ENCODE measurements around the gene KRT13. TPM values are rescaled to one million over a fixed set of nuclear protein-coding genes. Genes with fewer than 3 reads are reported as not detected.

Gene KRT13
- total RNA-seq, 1 donor from 2014 or later = not detected

DNA sequence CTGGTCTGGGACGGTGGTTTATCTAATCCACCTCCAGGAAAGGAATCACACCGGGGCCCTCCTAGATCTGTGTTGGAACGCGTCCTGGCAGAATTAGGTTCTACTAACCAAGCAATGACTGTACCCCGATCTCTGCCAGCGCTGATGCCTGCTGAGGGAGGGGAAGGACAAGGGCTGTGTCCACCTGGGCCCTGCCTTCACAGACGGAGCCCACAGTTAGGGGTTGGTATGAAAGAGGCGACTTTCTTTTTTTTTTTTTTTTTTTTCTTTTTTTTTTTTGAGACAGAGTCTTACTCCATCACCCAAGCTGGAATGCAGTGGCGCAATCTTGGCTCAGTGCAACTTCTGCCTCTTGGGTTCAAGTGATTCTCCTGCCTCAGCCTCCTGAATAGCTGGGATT, 32.6 kb upstream of the KRT13 start:
- DNase-seq (ENCODE audit: low read depth, low spot score) = no peak

- DNase-seq (ENCODE audit: low read depth, low spot score) = no peak
Observed at GRCh38 chr17:41537614-41537954, 32.2 kb upstream of the KRT13 start.

DNA sequence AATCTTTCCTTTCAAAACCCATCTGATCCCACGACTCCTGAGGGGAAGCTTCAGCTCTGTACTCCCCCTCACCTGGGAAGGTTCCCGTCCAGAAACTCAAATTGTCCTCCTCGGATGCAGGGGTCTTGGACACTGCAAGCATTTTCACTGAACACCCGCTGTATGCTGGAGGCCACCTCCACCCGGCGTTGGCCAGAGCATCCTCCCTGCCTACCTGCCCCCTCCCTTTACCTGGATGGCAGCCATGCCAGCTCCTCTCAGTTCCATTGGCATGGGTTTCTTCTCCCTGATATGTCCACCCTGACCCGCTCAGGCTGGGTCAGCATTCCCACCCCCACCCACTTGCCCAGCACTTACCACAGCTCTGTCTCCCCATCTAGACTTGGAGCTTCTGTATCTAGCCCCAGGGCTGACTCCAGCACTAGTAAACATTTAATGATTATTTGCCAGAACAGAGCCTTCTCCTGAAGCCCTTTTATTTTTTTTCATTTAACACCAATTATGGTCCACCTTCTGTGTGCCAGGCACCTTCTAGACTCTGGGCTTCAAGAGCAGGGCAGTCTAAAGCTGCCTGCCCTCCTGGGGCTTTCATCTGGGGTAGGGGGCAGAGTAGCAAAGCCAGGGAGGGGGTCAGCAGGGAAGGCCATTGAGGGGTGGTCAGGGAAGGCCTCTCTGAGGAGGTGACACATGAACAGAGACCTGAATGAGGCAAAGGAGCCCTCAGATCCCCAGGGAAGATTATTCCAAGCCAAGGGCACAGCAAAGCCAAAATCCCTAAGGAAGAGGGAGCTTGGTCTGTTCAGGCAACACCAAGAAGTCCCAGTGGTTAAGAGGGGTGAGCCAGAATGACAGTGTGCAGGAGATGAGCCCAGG, 31.6 kb upstream of the KRT13 start:
- no peak for DNase-seq (ENCODE audit: low read depth, low spot score)

- no peak for DNase-seq (ENCODE audit: low read depth, low spot score)
Observed at GRCh38 chr17:41535764-41536481, 30.5 kb upstream of the KRT13 start.

DNA sequence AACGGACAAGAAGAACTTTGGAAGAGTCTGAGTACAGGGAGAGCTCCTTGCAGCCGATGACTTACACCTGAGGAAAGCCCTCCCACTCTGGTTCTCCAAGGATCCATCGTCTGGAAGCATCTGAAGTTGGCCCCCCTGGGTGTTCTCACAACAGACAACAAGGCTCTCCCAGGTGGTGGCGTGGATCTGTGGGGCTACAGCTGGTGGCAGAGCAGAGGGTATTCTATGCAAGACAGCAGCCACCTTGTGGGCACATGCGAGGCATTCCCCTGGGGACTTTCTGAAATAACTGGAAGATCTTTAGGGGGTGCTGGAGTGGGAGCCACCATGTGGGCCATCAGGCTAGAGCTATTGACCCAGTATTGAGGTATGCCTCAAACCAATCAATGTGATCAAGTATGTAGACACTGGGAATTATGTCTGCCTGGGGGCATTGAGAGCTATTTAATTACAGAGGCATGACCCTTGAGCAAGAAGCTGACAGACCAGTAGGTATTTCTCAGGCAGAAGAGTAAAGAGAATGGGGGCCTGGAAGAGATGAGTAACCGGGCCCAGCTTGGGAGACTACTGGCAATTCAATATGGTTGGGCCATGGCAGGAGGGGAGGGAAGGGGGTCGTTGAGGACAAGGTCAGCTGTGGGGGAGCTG, 29.6 kb upstream of the KRT13 start:
- no peak for DNase-seq (ENCODE audit: low read depth, low spot score)

DNA sequence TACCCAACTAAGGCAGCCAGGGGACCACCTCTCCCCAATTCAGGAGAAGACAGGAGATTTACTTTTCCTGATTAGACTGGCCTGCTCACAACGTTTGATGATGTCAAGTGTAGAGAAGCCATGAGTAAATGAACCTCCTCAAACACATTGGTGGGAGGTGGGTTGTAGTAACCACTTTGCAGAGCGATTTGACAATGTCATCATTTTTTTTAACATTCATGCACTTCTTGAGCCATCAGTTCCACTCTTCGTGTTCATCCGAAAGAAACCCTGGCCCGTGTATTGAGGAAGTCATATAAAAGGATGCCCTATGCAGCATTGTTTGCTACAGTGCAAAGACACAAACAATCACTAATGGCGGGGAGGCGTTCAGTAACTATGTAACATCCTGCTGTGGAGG, 28.2 kb upstream of the KRT13 start:
- no peak for DNase-seq (ENCODE audit: low read depth, low spot score)

- DNase-seq (ENCODE audit: low read depth, low spot score) = no peak
Observed at GRCh38 chr17:41532947-41533570, 27.6 kb upstream of the KRT13 start.

DNA sequence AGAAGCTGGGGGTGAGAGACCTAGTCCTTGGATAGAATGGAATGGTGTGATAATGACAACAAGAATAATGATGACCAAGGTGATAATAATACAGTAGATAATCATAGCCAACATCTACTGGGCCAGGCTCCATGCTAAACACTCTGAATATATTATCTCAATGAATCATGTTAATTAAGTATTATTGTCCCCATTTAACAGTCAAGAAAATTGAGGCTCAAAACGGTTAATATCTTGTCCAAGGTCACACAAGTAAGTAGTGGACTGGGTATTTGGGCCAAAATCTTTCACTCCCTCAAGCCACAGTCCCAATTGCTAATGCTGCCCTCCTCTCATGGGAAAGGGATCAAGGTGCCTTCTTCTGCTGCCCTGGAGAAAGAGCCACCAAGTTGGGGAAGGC, 26.6 kb upstream of the KRT13 start:
- DNase-seq (ENCODE audit: low read depth, low spot score) = no peak

- peak; percentile 67 for DNase-seq (ENCODE audit: low read depth, low spot score)
Observed at GRCh38 chr17:41530062-41531048, 24.9 kb upstream of the KRT13 start.

- no peak for DNase-seq (ENCODE audit: low read depth, low spot score)
Observed at GRCh38 chr17:41529491-41529915, 24.1 kb upstream of the KRT13 start.

DNA sequence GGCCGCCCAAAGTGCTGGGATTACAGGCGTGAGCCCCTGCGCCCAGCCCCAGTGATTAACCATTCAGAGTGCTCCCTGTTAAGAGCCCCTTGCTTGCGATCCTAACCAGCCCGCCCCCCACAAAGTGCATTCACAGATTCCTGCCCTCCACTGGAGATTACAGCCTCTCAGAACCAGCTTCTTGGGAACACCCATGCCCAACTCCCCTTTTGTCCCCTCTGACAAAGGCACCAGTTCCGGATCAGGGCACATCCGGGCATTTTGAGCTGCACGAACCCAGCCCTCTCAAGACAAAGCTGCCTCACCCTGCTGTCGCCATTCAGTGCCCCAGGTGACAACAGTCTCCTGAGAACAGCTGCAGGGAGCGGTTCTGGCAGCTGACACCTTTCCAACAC, 23.5 kb upstream of the KRT13 start:
- no peak for DNase-seq (ENCODE audit: low read depth, low spot score)

- no peak for DNase-seq (ENCODE audit: low read depth, low spot score)
Observed at GRCh38 chr17:41527063-41528023, 21.9 kb upstream of the KRT13 start.

- no peak for DNase-seq (ENCODE audit: low read depth, low spot score)
Observed at GRCh38 chr17:41524261-41524660, 18.8 kb upstream of the KRT13 start.

DNA sequence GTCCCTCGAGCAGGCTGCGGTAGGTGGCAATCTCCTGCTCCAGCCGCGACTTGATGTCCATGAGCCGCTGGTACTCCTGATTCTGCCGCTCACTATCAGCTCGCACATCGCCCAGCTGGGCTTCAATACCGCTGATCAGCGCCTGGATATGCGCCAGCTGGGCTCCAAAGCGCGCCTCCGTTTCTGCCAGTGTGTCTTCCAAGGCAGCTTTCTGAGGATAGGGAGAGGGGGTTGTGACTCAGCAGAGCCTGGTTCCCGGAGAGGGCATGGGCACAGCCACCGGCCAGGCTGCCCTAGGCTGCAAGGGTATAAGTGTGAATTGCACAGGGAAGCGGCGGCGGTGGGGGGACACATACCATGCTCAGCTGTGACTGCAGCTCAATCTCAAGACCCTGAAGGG, 18.4 kb upstream of the KRT13 start:
- no peak for DNase-seq (ENCODE audit: low read depth, low spot score)

DNA sequence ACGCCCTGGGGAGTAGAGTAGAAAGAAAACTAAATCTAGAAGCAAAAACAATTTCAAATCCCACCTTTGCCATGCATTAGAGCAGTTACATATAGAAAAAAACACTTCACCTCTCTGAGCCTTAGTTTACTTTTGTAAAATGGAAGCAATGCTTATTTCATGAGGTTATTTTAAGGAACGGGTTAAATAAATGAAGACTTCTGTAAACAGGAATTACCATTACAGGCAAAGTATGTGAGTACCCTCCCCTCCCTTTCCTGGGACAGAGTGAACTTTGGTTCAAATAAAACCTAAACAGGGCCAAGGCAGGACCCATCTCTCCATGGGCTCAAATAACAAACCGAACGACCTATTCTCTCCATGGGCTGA, 17.8 kb upstream of the KRT13 start:
- no peak for DNase-seq (ENCODE audit: low read depth, low spot score)

DNA sequence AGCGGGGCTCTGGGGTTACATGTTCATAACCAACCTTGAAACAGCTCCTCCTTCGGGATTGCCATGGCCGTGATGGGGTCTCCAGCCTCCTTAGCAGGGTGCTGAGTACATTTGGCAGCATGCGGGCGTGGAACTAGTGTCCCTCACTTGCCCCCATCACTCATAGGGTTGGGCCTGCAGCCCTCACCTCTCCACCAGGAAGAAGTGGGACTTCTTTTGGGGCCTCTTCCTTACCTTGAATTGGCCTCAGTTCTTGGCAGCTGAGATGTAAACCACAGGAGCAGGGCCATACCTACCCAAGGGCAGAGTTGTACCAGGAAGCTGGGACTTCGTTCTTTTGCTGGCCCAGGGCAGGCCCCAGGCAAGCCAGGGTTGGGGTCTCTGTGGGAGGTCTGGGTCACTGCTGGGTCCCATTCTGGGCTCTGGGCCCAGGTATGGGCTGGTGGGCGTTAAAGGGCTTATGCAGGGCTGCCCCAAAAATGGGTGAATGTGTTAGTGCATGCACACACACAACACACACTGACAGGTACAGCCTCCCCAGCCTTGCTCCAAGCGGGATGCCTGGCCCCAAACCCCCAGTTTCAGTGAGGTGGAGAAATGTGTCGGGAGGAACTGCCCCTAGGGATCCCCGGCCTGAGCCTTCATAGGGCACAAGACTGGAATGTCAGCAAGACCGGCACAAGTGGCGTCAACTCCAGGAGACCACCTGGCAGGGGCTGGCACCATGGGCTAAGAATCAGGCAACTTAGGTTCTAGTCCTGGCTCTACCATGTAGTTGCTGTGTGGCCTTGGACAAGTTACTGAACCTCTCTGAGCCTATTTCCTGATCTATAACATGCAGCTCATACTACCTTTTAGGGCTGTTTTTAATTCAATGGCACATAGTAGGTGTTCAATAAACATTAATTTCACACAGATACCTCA, 17.2 kb upstream of the KRT13 start:
- DNase-seq (ENCODE audit: low read depth, low spot score) = no peak

- DNase-seq (ENCODE audit: low read depth, low spot score) = peak; percentile 33
Observed at GRCh38 chr17:41521574-41522261, 16.3 kb upstream of the KRT13 start.

Measured in pulmonary artery endothelial cell (primary cell).